OCI-LY1 (cell line): ENCODE measurements around the gene APC.

ENCODE experiments used
- H2AFZ ChIP-seq: fragments of 200-600 bp; sonication (generic), shearing (Covaris generic); 2 replicates; pipeline ENCODE4 v1.6.0; 2014; ENCODE audit warnings: antibody characterized with exemption, mild to moderate bottlenecking, low read length
- H3F3A ChIP-seq: fragments of 200-600 bp; sonication (generic), shearing (Covaris generic); 2 replicates; pipeline ENCODE4 v1.6.0; 2014; ENCODE audit warnings: mild to moderate bottlenecking, antibody characterized with exemption, low read length, moderate library complexity; ENCODE audit not compliant: insufficient read depth
- H3K27ac ChIP-seq: fragments of 200-600 bp; sonication (generic); 2 replicates; pipeline ENCODE4 v1.5.1; 2014; ENCODE audit warnings: low read length, mixed run types, mild to moderate bottlenecking, low read depth; ENCODE audit not compliant: poor library complexity, severe bottlenecking
- H3K27me3 ChIP-seq: fragments of 200-600 bp; sonication (generic); 2 replicates; pipeline ENCODE4 v1.6.0; 2014; ENCODE audit warnings: antibody characterized with exemption, mild to moderate bottlenecking, low read length, moderate library complexity; ENCODE audit not compliant: insufficient read depth
- H3K36me3 ChIP-seq: fragments of 200-600 bp; sonication (generic); 2 replicates; pipeline ENCODE4 v1.6.1; 2014; ENCODE audit warnings: mild to moderate bottlenecking, antibody characterized with exemption, low read length, moderate library complexity, mixed read lengths; ENCODE audit not compliant: insufficient read depth
- H3K4me1 ChIP-seq: fragments of 200-600 bp; sonication (generic); 2 replicates; pipeline ENCODE4 v1.5.1; 2014; ENCODE audit warnings: mild to moderate bottlenecking, low read length, moderate library complexity; ENCODE audit not compliant: insufficient read depth, severe bottlenecking
- H3K4me2 ChIP-seq: fragments of 200-600 bp; sonication (generic), shearing (Covaris generic); 2 replicates; pipeline ENCODE4 v1.6.1; 2014; ENCODE audit warnings: low read length
- H3K4me3 ChIP-seq: fragments of 200-600 bp; sonication (generic); 2 replicates; pipeline ENCODE4 v1.5.1; 2014; ENCODE audit warnings: low read length, low read depth, mild to moderate bottlenecking, mixed read lengths; ENCODE audit not compliant: poor library complexity, severe bottlenecking
- H3K79me2 ChIP-seq: fragments of 200-600 bp; shearing (Covaris generic); 2 replicates; pipeline ENCODE4 v1.6.1; 2016; ENCODE audit warnings: mixed run types, low read length, mixed read lengths; ENCODE audit not compliant: insufficient read depth
- H3K9ac ChIP-seq: fragments of 200-600 bp; sonication (generic), shearing (Covaris generic); 2 replicates; pipeline ENCODE4 v1.6.1; 2014; ENCODE audit warnings: mild to moderate bottlenecking, low read length, mixed read lengths
- H3K9me2 ChIP-seq: fragments of 200-600 bp; sonication (generic), shearing (Covaris generic); 2 replicates; pipeline ENCODE4 v1.6.1; 2014; ENCODE audit warnings: low read depth, mild to moderate bottlenecking, low read length, mixed read lengths
- H3K9me3 ChIP-seq: fragments of 200-600 bp; shearing (Covaris generic); 2 replicates; pipeline ENCODE4 v1.6.1; 2014; ENCODE audit warnings: low read length, mixed read lengths
- H4K20me1 ChIP-seq: fragments of 200-600 bp; sonication (generic), shearing (Covaris generic); 2 replicates; pipeline ENCODE4 v1.6.0; 2016; ENCODE audit warnings: mild to moderate bottlenecking, low read length; ENCODE audit not compliant: insufficient read depth
- CTCF ChIP-seq: fragments of 200-600 bp; sonication (generic), shearing (Covaris generic); IDR thresholded peaks from 2 replicates; pipeline ENCODE4 v1.5.1; 2017; ENCODE audit warnings: mild to moderate bottlenecking, antibody characterized with exemption, low read length, moderate library complexity, mixed read lengths
- EZH2 ChIP-seq: fragments of 200-600 bp; sonication (generic), shearing (Covaris generic); IDR thresholded peaks from 2 replicates; pipeline ENCODE4 v1.8.0; 2017; ENCODE audit warnings: borderline replicate concordance, mixed run types, mild to moderate bottlenecking, antibody characterized with exemption, low read length, moderate library complexity, mixed read lengths

Gene APC

GRCh38 chr5:112848116-112848811 is 110.6 kb downstream of the APC start:
- H3K9ac ChIP-seq, result no peak overlapping the region
- H3K4me2 ChIP-seq, result no peak overlapping the region; the same call in 1 of the 2 replicates
- H3K79me2 ChIP-seq, result no peaks in the 10 kb centered on the region
- H4K20me1 ChIP-seq, result no peaks in the 10 kb centered on the region
- peak; percentile 68 for TF ChIP-seq CTCF
- no peak for TF ChIP-seq EZH2
- no peak overlapping the region for H3K4me3 ChIP-seq
- 0 out of 2 replicates have a peak, but pooled peaks cover 6% of the 10 kb centered on the region for H3F3A ChIP-seq
- H3K9me3 ChIP-seq, result no peaks in the 10 kb centered on the region
- H2AFZ ChIP-seq, result no peak overlapping the region
- H3K27me3 ChIP-seq, result no peaks in the 10 kb centered on the region
- no peaks in the 10 kb centered on the region for H3K9me2 ChIP-seq
- H3K4me1 ChIP-seq, result no peaks in the 10 kb centered on the region
- no peak overlapping the region for H3K27ac ChIP-seq
- H3K36me3 ChIP-seq, result no peaks in the 10 kb centered on the region

GRCh38 chr5:112849912-112850311 is 112.2 kb downstream of the APC start:
- Histone ChIP-seq H3K4me3 (no peak overlapping the region), H2AFZ (no peak overlapping the region), H3K9me2 (no peaks in the 10 kb centered on the region), H3K9ac (no peak overlapping the region), H3K79me2 (no peaks in the 10 kb centered on the region), H3K27ac (no peak overlapping the region), H3K4me2 (no peak overlapping the region), H3K27me3 (no peaks in the 10 kb centered on the region), H3K36me3 (no peaks in the 10 kb centered on the region), H3K9me3 (peaks cover 8% of the 10 kb centered on the region; the same call in 1 of the 2 replicates), H3F3A (0 out of 2 replicates have a peak, but pooled peaks cover 6% of the 10 kb centered on the region), H3K4me1 (no peaks in the 10 kb centered on the region), H4K20me1 (no peaks in the 10 kb centered on the region)
- TF ChIP-seq EZH2 (no peak), CTCF (no peak)

- Histone ChIP-seq H3F3A (no peaks in the 10 kb centered on the region), H3K79me2 (no peaks in the 10 kb centered on the region), H2AFZ (no peak overlapping the region), H3K27me3 (no peaks in the 10 kb centered on the region; the same call in 1 of the 2 replicates), H4K20me1 (no peaks in the 10 kb centered on the region), H3K9me3 (peaks cover 11% of the 10 kb centered on the region; the same call in 1 of the 2 replicates), H3K27ac (no peak overlapping the region), H3K9me2 (no peaks in the 10 kb centered on the region), H3K4me1 (no peaks in the 10 kb centered on the region), H3K4me3 (no peak overlapping the region), H3K9ac (no peak overlapping the region), H3K36me3 (no peaks in the 10 kb centered on the region), H3K4me2 (no peak overlapping the region)
- no peak for TF ChIP-seq CTCF
- no peak for TF ChIP-seq EZH2
Observed at GRCh38 chr5:112854651-112855050, 117.0 kb downstream of the APC start.
